Uterine smooth muscle cell (primary cell): ENCODE data around the gene CAGE1. TPM values are rescaled to one million over a fixed set of nuclear protein-coding genes. Genes with fewer than 3 reads are reported as not detected.

ENCODE experiments used
- total RNA-seq: library from RNA; depleted of rRNA; stranded (reverse); fragments of >200 nt; gene quantifications from 2 replicates; pipeline ENCODE4 v1.2.3, GENCODE V29; 2014

CAGE1 gene
- under 0.01 and 0.11 TPM in 2 replicates for total RNA-seq

GRCh38 chr6:7389451-7390225 is at the start of gene CAGE1, which contains the start of gene RIOK1:
Gene CAGE1, minus strand, starts transcription at chr6:7389742. Its CDS starts 2,569 bp downstream, at chr6:7387173.
Gene RIOK1, plus strand, starts transcription at chr6:7389808. Its CDS starts 195 bp downstream, at chr6:7390003.

GRCh38 chr6:7312616-7313504 is 76.7 kb downstream of the CAGE1 start, which contains the start of gene SSR1:
Gene SSR1, minus strand, starts transcription at chr6:7313199. Its CDS starts 79 bp downstream, at chr6:7313120.

Other genes starting within 250 kb of the CAGE1 start
- gene SSR1, start 76.5 kb downstream of the CAGE1 start, total RNA-seq, result 90.4 and 148 TPM in 2 replicates
- 18.2 and 20.3 TPM in 2 replicates for gene RIOK1, start 66 bp upstream of the CAGE1 start, total RNA-seq
- 0.25 and 0.33 TPM in 2 replicates for gene DSP, start 151.9 kb upstream of the CAGE1 start, total RNA-seq
- 14.6 and 18.8 TPM in 2 replicates for gene SNRNP48, start 200.5 kb upstream of the CAGE1 start, total RNA-seq